GM12878 (cell line): ENCODE measurements around the gene USP50. TPM values are rescaled to one million over a fixed set of nuclear protein-coding genes. Genes with fewer than 3 reads are reported as not detected.

Experiments
- ATAC-seq: fragments of 200-7000 bp; cut with Tn5 transposase; 3 replicates; pipeline ENCODE4 v1.9.1; 2020; ENCODE audit warnings: mild to moderate bottlenecking, moderate library complexity
- BruUV-seq: library from RNA; stranded (reverse); fragments of 400-500 nt; replicated peaks from 2 replicates; lab custom pipeline; 2021; lab: Mats Ljungman, UMichigan
- CTCF ChIA-PET: fragments of 300-600 bp; sonication (Branson Sonifier 250); formaldehyde crosslinking; extraction: SDS; loops from one replicate; lab custom pipeline; 2021; ENCODE audit warnings: inconsistent platforms; lab: Yijun Ruan, JAX
- POLR2A ChIA-PET: fragments of 350-600 bp; formaldehyde crosslinking; extraction: SDS; loops from one replicate; lab custom pipeline; 2021; ENCODE audit warnings: inconsistent platforms; lab: Charles Lee
- RAD21 ChIA-PET: fragments of 300-600 bp; sonication (Branson Sonifier 250); formaldehyde crosslinking; loops from one replicate; lab custom pipeline; 2023; ENCODE audit warnings: antibody characterized with exemption; ENCODE audit not compliant: unreplicated experiment; lab: Charles Lee
- SMC1A ChIA-PET: fragments of 300-600 bp; sonication (Branson Sonifier 250); formaldehyde crosslinking; loops from one replicate; lab custom pipeline; 2023; ENCODE audit not compliant: unreplicated experiment, uncharacterized antibody; lab: Charles Lee
- DNase-seq: peaks from one replicate; pipeline ENCODE4 v3.0.0-alpha.2; 2011; ENCODE audit warnings: low read depth, low spot score
- FAIRE-seq: peaks from 3 replicates; lab custom pipeline; 2011; peaks lifted over from hg19 to GRCh38; lab: Jason Lieb, UNC
- H2AFZ ChIP-seq: 2 replicates; pipeline ENCODE4 v1.6.0; 2011; ENCODE audit warnings: low read depth, low read length, control low read depth; ENCODE audit not compliant: control insufficient read depth
- H3K27ac ChIP-seq: 2 replicates; pipeline ENCODE4 v1.5.1; 2011; ENCODE audit warnings: control low read depth; ENCODE audit not compliant: control insufficient read depth, insufficient read depth
- H3K27me3 ChIP-seq, 2 experiments: replicated peaks in 1 of 2; 2 replicates each; pipeline versions ENCODE4 v1.6.0 to v1.6.1; 2011; ENCODE audit warnings: low read length in 1 of 2; ENCODE audit not compliant: control insufficient read depth in 2 of 2, insufficient read depth in 2 of 2
- H3K36me3 ChIP-seq, 2 experiments: 2 replicates each; pipeline ENCODE4 v1.5.1; 2011; ENCODE audit warnings: low read length in 1 of 2; ENCODE audit not compliant: control insufficient read depth in 2 of 2, insufficient read depth in 2 of 2
- H3K4me1 ChIP-seq: 2 replicates; pipeline ENCODE4 v1.6.1; 2011; ENCODE audit warnings: mild to moderate bottlenecking, low read length, moderate library complexity, mixed read lengths; ENCODE audit not compliant: control insufficient read depth, insufficient read depth
- H3K4me2 ChIP-seq: 2 replicates; pipeline ENCODE4 v1.6.0; 2011; ENCODE audit warnings: control low read depth; ENCODE audit not compliant: control insufficient read depth, insufficient read depth
- H3K4me3 ChIP-seq: fragments of 200-600 bp; sonication (generic); 2 replicates; pipeline ENCODE4 v1.5.1; 2016
- H3K79me2 ChIP-seq: 2 replicates; pipeline ENCODE4 v1.6.0; 2011; ENCODE audit warnings: low read length; ENCODE audit not compliant: control insufficient read depth, insufficient read depth
- H3K9ac ChIP-seq: 2 replicates; pipeline ENCODE4 v1.8.0; 2011; ENCODE audit warnings: low read length, control low read depth, mixed read lengths; ENCODE audit not compliant: control insufficient read depth, insufficient read depth
- H3K9me3 ChIP-seq: replicated peaks from 3 replicates; pipeline ENCODE4 v1.5.1; 2011; ENCODE audit warnings: mild to moderate bottlenecking, low read length; ENCODE audit not compliant: control insufficient read depth, insufficient read depth
- H4K20me1 ChIP-seq: 2 replicates; pipeline ENCODE4 v1.6.0; 2011; ENCODE audit not compliant: control insufficient read depth, insufficient read depth
- ATF7 ChIP-seq: fragments of 450-650 bp; IDR thresholded peaks from 2 replicates; pipeline ENCODE4 v1.6.1; 2016; ENCODE audit warnings: low read depth, mild to moderate bottlenecking
- CREB1 ChIP-seq: IDR thresholded peaks from 2 replicates; pipeline ENCODE4 v1.6.1; 2012; ENCODE audit warnings: low read depth, mild to moderate bottlenecking, inconsistent platforms
- GATAD2B ChIP-seq: fragments of 450-650 bp; conservative IDR thresholded peaks from 2 replicates; pipeline ENCODE4 v1.6.1; 2017; ENCODE audit warnings: low read depth, mild to moderate bottlenecking, moderate library complexity
- IKZF2 ChIP-seq, 2 experiments: fragments of 450-650 bp; IDR thresholded peaks; 2 replicates each; pipeline ENCODE4 v1.6.1; 2017; ENCODE audit warnings: mild to moderate bottlenecking in 2 of 2, moderate library complexity in 2 of 2
- TCF7 ChIP-seq: IDR thresholded peaks from 2 replicates; pipeline ENCODE4 v1.6.1; 2014; ENCODE audit warnings: antibody characterized with exemption, borderline replicate concordance
- ZNF592 ChIP-seq: fragments of 450-650 bp; IDR thresholded peaks from 2 replicates; pipeline ENCODE4 v1.6.1; 2017; ENCODE audit warnings: mild to moderate bottlenecking, moderate library complexity
- ZSCAN29 ChIP-seq: fragments of 450-650 bp; IDR thresholded peaks from 2 replicates; pipeline ENCODE4 v1.6.1; 2017; ENCODE audit warnings: mild to moderate bottlenecking, moderate library complexity
- WGBS: methylation state at CpG from one replicate; pipeline ENCODE4 v1.1.6; 2016; ENCODE audit warnings: low lambda C conversion rate; ENCODE audit not compliant: insufficient replicate concordance, insufficient coverage; ENCODE audit errors: missing lambda C conversion rate; 5-methylcytosine and 5-hydroxymethylcytosine counted together
- in situ Hi-C: fragments of 300-500 bp; cut with MboI; formaldehyde crosslinking; loops from 9 replicates; pipeline ENCODE4 v1.14.3; 2018; ENCODE audit warnings: mixed read lengths
- intact Hi-C: fragments of 100-400 bp; cut with micrococcal nuclease; formaldehyde crosslinking; loops from one replicate; pipeline ENCODE4 v1.14.2; 2022; ENCODE audit not compliant: unreplicated experiment
- polyA plus RNA-seq, 11 experiments: library from polyadenylated mRNA; depleted of rRNA in 4 of 11; unstranded in 6 of 11; stranded (reverse) in 5 of 11; fragments of >200 nt; fragmentation: Nextera tagmentation in 4 of 11; fragmentation: Illumina TruSeq in 1 of 11; extraction: Ambion mirVana in 4 of 11; extraction: Trizol in 1 of 11; gene quantifications; 1 replicate in 1 of 11; 2 replicates in 10 of 11; pipeline versions ENCODE4 v1.2.1 to v1.2.3, GENCODE V29; 2011 to 2016; ENCODE audit warnings: inconsistent platforms in 2 of 11, missing spikeins in 2 of 11, low read depth in 1 of 11
- total RNA-seq, 4 experiments: library from RNA; depleted of rRNA in 3 of 4; stranded (reverse); fragments of >200 nt in 3 of 4; fragmentation: Illumina TruSeq in 1 of 4; extraction: Trizol in 1 of 4; gene quantifications; 2 replicates each; pipeline versions ENCODE4 v1.2.1 to v1.2.3, GENCODE V29; 2013 to 2021

USP50 gene
- total and polyA plus RNA-seq, 10 of the 15 experiments (the other 5 are each of a cell fraction or from before 2014, with no cell fraction given) = 0.15 to 0.21 (median 0.19) TPM; not detected in 7

- 0 out of 2 replicates have a peak, but pooled peaks have one; percentile 17 for TF ChIP-seq CREB1
- TF ChIP-seq IKZF2 (IDR thresholded peaks at IDR 0.05) = peak in 1 of 2 experiments; percentile 74; a peak in 3 of 4 replicates
Measured at GRCh38 chr15:50484781-50485180, 61.7 kb downstream of the USP50 start (continued).

- H3K27me3 ChIP-seq = no peaks in the 10 kb centered on the region
- no peaks in the 10 kb centered on the region for H3K9me3 ChIP-seq
- no peak for TF ChIP-seq GATAD2B
- TF ChIP-seq ATF7 = no peak
- TF ChIP-seq TCF7 = no peak
- TF ChIP-seq ZNF592 = no peak
- no peak for TF ChIP-seq ZSCAN29
- no peaks in the 10 kb centered on the region for H4K20me1 ChIP-seq
- CTCF ChIA-PET = interaction anchor here (1.3 kb wide), 1 partner anchor 13 kb away, joined by 3 read pairs; no protein-coding TSS in a partner anchor
- ATAC-seq (no peak), FAIRE-seq (no peak), DNase-seq (no peak)
- SMC1A ChIA-PET = interaction anchor here (1.0 kb wide), 1 partner anchor 12 kb away, joined by 4 read pairs; no protein-coding TSS in a partner anchor
- H3K9ac ChIP-seq = no peak overlapping the region
- no peak overlapping the region for H2AFZ ChIP-seq
- H3K4me3 ChIP-seq = no peak overlapping the region
- H3K79me2 ChIP-seq = no peaks in the 10 kb centered on the region
- intact Hi-C loops = no loop called here
- RAD21 ChIA-PET = no interaction called here
- BruUV-seq = no TSS peak
- whole genome bisulfite sequencing = 97% methylated on average over 12 of the region's 12 CpGs
- in situ Hi-C loops = no loop called here
- no peak overlapping the region for H3K27ac ChIP-seq
- no peaks in the 10 kb centered on the region for H3K4me1 ChIP-seq
- POLR2A ChIA-PET = no interaction called here
- no peak overlapping the region for H3K4me2 ChIP-seq
- H3K36me3 ChIP-seq = peaks cover 1 to 28% of the 10 kb centered on the region in 2 experiments; a peak in 3 of 4 replicates
Measured at GRCh38 chr15:50476143-50476542, 70.3 kb downstream of the USP50 start.
